Bone marrow (tissue), 2 donors: ENCODE results near the gene ANKRD11.
"Not testable (repeated sequence)": the region's sequence is repeated elsewhere in the genome, so short reads cannot be mapped to it uniquely, and the experiment has no call there.

ENCODE experiments used
- DNase-seq, 2 donors: peaks; one replicate each; lab custom pipeline; 2025; lab: John Stamatoyannopoulos, UW

The ANKRD11 gene

DNA sequence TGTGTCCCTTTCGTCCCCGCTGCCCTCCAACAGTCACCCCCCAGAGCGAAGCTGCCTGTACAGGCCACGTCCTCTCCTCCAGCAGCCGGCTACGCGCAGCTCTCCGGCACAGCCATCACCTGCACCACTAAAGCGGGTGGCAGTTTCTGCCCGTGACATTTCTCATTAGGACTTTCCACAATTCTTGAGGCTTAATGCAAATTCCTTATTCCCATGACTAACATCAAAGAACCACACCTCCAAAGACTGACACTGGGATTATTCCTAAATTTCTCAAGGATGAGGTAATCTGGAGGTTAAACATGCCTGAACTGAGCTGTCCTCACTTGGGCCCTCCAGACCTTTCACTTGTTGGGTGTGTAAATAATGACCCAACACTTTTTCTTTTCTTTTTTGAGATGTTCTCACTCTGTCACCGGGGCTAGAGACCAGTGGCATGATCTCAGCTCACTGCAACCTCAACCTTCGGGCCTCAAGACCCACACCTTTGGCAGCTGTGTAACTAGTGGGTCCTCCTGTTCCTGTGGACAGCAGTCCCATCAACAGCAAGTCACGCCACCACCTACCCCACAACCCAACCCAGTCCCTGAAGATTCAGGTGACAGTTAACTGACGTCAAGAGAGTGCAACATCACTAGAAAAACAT is 11.7 kb downstream of the ANKRD11 start:
- no peak for DNase-seq

DNA sequence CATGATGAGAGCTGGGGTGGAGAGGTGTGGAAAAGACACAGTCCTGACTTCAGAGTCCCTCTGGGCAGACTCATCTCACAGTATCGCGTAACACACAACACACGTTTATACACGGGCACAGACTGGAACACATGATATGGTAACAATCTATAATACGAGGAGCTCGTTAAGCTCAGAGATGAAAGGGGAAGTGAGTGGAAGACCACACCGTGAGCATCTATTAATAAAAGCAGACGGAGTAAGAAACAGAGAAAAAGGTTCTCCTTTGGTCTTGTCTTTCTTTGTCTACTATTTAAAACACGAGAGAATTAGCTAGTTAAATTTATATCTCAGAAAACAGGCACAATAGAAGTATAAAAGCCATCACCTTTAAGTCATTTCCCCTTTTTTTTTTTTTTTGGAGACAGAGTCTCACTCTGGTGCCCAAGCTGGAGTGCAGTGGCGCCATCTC is 13.5 kb downstream of the ANKRD11 start:
- DNase-seq = peak in 1 of 2 donors; percentile 32

DNA sequence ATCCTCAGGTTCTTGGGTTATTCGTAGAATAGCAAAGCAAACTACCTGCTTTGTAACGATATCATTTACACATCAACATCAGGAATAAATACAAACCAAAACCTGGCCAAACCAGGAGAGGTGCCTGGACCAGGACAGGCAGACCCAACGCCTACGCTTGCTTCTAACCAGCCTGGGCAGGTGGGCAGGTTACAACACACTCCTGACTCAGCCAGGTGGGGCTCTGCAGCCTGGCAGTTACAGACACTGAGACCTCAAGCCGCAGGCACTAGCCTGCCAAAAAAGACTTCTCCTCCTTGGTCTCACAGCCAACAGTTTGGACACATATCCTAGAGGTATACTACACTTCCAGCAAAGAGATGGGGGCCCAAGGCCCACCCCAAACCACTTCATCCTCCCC is 14.0 kb downstream of the ANKRD11 start:
- no peak for DNase-seq

DNA sequence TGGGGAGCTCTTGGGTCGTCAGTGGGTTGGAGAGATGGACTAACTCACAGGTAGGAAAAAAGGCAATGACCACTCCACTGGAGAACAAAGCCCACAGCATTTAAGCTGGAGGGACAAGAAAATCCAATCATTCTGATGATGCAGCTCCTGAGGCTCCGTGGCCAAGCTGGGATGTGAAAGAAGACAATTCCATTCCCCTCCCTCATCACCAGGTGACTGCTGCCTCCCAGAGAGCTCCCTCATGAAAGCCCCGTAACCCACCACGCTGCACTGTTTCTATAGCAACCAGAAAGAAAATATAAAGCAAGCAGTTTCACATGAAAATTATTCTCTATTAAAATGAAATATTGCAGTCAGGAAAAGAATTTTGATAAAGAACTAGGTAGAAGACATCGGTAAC is 15.2 kb downstream of the ANKRD11 start:
- DNase-seq = no peak

DNA sequence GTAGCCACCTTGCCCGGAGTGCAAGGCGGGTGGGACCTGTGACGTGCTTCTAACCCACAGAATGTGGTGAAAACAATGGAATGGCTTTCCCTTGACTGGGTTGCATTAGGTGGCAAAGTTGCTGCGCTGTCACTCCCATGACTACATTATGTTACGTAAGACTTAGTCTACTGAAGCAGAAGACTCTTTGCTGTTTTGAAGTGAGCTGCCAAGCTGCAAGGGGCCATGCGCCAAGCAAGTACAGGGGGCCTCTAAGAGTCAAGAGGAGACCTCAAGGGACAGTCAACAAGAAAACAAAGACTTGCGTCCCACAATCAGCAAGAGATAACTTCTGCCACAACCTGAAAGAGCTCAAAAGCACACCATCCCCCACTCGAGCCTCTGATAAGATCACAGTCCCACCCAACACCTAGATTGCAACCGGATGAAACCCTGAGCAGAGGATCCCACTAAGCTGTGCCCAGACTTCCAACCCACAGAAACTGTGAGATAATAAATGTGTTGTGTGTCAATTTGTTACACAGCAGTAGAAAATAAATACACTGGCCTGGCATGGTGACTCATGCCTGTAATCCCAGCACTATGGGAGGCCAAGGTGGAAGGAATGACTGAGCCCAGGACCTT is 16.5 kb downstream of the ANKRD11 start:
- DNase-seq = no peak

DNA sequence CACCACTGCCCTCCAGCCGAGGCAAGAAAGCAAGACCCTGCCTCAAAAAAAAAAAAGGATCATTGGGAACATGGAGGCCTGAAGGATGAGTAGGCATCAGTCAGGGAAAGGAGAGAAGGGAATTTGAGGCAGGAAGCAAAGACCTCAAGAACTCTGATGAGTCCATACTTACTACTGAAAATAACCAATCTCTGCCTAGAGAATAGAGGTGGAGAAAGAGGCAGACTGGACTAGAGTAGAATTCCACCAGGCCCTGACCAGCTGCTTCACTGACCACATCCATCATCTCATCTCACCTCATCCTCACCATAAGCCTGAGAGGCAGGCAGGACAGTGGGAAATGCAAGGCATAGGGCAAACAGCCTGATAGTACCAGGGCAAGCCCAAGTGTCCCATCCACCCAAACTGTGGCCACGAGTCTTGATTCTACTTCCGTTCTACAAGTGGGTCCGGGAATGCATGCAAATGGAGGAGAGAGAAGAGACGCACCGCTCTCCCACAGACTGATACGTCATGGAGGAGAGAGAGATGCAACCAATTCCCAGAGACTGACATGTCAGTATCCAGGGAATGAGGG is 17.1 kb downstream of the ANKRD11 start:
- DNase-seq = no peak

DNA sequence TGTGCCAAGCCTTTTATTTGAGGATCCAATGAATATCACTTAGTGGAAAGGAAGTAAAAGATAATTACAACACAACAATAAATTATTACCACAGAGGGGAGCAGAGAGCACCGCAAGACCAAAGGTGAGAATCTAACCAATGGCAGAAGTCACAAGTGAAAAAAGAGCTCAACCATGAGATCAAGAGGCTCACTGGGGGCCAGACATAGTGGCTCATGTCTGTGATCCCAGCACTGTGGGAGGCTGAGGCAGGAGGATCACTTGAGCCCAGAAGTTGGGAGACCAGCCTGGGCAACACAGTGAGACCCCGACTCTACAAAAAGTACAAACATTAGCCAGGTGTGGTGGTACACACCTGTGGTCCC is 17.7 kb downstream of the ANKRD11 start:
- DNase-seq = no peak

DNA sequence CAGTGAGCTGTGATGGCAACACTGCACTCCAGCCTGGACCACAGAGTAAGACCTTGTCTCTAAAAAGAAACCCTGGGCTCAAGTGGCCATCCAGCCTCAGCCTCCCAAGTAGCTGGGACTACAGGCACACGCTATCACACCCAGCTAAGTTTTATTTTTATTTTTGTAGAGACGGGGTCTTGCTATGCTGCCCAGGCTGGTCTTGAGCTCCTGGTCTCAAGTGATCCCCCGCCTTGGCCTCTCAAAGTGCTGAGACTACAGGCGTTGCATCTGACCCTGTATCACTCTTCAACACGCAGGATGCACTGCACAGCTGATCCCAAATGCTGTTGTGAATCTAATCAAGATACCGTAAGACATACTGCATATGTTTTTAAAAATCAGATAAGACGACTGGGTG is 23.0 kb downstream of the ANKRD11 start:
- DNase-seq = no peak

DNA sequence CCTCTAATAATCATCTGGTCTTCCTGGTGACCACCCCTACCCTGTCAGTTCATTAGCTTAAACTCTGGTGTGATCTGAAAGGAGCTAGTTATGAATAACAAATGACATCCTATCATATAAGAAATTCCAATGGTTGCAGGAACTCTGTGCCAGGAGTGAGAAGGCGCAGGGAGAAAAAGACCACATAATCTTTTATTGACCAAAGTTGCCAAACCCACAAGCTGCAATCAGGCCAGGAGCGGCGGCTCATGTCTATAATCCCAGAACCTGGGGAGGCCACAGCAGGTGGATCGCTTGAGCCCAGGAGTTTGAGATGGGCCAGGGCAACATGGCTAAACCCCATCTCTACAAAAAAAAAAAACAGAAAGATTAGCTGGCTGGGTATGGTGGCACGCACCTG is 23.4 kb downstream of the ANKRD11 start:
- DNase-seq = no peak

DNA sequence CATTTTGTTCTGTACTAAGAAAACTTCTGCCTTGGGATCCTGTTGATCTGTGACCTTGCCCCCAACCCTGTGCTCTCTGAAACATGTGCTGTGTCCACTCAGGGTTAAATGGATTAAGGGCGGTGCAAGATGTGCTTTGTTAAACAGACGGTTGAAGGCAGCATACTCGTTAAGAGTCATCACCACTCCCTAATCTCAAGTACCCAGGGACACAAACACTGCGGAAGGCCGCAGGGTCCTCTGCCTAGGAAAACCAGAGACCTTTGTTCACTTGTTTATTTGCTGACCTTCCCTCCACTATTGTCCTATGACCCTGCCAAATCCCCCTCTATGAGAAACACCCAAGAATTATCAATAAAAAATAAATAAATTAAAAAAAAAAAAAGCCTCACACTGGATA is 27.0 kb downstream of the ANKRD11 start:
- DNase-seq = not testable (repeated sequence)

DNA sequence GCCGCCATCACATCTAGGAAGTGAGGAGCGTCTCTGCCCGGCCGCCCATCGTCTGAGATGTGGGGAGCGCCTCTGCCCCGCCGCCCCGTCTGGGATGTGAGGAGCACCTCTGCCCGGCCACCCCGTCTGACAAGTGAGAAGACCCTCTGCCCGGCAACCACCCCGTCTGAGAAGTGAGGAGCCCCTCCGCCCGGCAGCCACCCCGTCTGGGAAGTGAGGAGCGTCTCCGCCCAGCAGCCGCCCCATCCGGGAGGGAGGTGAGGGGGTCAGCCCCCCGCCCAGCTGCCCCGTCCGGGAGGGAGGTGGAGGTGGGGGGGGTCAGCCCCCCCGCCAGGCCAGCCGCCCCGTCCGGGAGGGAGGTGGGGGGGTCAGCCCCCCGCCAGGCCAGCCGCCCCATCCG is 27.7 kb downstream of the ANKRD11 start:
- DNase-seq = not testable (repeated sequence)

DNA sequence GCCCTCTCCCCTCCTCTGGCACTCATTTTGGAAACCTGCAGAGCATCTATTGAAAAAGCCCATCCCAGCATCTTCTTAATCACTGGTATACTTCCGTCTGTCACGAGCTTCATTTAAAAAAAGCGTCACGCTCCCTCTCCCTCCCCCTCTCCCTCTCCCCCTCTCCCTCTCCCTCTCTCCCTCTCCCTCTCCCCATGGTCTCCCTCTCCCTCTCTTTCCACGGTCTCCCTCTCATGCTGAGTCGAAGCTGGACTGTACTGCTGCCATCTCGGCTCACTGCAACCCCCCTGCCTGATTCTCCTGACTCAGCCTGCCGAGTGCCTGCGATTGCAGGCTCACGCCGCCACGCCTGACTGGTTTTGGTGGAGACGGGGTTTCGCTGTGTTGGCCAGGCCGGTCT is 28.5 kb downstream of the ANKRD11 start:
- not testable (repeated sequence) for DNase-seq

DNA sequence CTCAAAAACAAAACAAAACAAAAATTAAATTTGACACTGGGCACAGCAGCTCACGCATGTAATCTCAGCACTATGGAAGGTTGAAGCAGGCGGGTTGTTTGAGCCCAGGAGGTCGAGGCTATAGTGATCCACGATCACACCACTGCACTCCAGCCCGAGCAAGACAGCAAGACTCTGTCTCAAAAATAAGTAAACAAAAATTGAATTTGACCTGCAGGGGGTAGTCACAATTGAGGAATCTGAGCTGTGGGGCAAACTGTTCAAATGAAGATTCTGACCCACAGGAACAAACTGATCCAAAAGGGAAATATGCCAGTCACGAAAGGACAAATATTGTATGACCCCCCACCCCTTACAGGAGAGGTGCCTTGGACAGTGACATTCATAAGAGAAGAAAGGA is 29.8 kb downstream of the ANKRD11 start:
- DNase-seq = no peak

DNA sequence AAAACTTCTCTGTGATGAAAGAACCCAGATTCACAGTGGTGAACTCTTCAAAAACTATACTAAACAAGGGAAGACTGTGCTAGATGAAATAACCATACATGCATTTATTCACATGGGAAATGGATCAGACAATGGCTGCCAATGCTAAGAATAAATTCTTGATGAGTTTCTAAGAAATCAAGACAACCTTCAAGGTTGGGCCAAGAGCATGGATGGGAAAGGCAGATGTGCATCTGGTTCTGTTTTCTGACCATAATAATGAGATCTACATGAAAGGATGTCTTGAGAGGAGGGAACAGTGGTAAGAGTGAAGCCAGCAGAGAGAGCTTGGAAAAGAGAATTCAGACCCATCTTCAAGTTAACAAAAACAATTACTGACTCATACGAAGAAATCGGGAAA is 31.4 kb downstream of the ANKRD11 start:
- no peak for DNase-seq

DNA sequence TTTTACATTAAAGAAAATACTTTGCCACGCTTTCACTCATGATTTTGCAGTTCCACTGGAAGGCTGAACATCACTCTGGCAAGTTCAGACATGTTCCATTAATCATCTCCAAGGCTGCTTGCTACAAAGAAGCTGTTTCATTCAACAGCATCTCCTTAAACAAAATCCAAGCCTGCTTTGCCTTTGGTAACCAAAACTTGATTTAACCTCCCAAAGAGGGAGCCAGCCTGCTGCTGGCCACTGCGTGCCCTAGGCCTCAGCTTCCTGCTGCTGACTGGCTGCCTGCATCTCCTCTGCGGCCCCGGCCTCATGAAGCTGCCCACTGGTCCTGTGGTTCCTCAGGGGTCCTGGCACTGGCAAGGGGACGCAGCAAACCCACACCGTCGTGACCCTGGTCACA is 31.8 kb downstream of the ANKRD11 start:
- no peak for DNase-seq

DNA sequence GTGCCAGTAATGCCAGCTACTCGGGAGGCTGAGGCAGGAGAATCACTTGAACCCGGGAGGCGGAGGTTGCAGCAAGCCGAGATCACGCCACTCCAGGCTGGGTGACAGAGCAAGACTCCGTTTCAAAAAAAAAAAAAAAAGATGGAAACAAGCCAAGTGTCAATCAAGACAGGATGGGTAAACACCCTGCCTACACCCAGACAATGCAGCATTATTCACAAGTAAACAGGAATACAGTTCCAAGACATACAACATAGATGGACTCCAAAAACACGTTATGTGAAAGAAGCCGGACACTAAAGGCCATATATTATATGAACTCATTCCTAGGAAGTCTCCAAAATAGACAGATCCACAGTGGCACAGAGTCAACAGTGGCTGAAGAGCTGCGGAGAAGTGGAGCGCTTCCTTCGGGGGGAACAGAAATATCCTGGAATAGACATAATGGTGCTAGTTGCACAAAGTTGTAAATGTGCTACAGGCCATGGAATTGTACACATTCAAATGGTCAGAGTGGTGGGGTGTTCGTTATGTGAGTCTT is 33.9 kb downstream of the ANKRD11 start:
- no peak for DNase-seq

DNA sequence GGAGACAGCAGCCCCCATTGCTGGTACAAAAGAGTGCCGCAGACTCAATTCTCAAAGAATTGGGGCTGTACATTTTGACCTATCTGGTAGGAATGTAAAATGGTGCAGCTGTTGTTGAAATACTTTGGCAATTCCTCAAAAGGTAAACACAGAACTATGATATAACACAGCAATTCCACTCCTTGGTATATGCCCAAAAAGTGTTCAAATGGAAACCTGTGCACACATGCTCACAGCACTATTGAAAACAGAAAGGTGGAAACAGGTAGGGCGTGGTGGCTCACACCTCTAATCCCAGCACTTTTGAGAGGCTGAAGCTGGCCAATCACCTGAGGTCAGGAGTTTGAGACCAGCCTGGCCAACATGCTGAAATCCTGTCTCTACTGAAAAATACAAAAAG is 34.7 kb downstream of the ANKRD11 start:
- DNase-seq = no peak

DNA sequence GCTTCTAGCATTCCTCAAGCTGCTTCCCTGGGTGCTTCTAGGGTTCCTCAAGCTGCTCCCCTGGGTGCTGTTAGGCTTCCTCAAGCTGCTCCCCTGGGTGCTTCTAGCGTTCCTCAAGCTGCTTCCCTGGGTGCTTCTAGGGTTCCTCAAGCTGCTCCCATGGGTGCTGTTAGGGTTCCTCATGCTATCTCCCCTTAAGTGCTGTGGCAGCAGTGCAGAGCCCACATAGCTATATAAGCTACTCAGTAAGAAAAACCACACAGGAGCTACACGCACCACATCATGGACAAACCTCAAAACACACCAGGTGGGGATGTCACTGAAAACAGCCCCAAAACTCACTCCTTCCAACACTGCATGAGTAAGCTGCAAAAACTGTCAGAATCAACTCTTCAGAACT is 35.2 kb downstream of the ANKRD11 start:
- DNase-seq = no peak

DNA sequence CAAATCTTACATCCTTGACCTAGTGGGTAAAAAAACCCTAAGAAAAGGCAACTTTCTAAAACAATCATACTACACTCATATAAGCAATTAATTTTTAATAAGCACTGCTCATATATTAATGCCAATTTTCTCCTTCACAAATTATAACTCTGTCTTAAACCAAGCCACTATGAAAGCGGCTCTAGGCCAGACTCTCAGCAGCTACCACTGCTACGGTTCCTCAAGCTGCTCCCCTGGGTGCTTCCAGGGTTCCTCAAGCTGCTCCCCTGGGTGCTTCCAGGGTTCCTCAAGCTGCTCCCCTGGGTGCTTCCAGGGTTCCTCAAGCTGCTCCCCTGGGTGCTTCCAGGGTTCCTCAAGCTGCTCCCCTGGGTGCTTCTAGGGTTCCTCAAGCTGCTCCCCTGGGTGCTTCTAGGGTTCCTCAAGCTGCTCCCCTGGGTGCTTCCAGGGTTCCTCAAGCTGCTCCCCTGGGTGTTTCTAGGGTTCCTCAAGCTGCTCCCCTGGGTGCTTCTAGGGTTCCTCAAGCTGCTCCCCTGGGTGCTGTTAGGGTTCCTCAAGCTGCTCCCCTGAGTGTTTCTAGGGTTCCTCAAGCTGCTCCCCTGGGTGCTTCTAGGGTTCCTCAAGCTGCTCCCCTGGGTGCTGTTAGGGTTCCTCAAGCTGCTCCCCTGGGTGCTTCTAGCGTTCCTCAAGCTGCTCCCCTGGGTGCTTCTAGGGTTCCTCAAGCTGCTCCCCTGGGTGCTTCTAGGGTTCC is 35.8 kb downstream of the ANKRD11 start:
- not testable (repeated sequence) for DNase-seq

DNA sequence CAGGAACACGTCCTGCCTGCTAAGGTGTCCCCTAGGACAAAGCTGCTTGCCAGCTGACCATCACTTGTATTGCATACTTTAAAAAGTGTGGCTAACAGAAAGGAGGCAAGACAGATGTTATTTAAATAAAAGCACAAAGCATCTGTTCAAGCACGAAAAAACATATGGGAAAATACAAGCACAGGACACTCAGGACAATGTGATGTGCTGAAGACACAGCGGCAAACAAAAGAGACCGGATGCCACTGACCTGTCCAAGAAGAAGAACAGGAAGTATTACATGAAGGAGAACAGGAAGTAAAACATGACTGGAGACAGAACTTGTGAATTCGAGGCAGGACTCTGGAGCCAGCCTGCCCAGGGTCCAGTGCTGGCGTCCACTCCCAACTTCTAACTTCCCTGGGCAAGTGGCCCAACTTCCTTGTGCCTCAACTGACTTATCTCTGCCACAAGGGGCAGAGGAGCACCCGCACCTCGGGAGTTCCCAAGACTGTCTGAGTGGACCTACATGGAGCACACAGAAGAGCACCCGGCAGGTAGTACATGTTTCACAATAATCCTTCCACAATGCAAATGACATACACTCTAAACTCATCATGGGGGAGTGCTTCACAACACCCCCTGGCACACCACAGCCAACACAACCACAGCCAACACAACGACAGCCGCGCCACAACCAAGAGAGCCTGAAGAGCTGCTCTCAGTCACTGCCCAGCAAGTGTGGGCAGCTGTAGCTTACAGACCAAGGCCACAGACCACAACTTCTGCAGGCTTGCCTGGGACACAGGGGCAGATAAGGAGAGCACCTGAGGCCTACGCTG is 36.6 kb downstream of the ANKRD11 start:
- DNase-seq = no peak

DNA sequence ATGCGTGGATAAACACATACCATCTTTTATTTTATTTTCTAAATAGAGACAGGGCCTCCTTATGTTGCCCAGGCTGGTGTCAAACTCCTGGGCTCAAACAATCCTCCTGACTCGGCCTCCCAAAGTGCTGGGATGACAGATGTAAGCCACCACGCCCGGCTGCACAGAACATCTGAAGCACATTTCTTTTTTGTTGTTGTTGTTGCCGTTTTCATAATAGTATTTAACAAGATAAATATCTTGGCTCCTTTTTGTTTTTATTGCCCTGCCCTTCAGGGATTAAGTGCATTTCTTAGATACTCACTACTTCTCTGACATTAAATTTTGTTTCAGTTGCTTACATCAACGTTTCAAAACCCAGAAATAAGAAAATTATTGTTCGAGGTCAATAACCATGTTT is 37.4 kb downstream of the ANKRD11 start:
- DNase-seq = no peak

DNA sequence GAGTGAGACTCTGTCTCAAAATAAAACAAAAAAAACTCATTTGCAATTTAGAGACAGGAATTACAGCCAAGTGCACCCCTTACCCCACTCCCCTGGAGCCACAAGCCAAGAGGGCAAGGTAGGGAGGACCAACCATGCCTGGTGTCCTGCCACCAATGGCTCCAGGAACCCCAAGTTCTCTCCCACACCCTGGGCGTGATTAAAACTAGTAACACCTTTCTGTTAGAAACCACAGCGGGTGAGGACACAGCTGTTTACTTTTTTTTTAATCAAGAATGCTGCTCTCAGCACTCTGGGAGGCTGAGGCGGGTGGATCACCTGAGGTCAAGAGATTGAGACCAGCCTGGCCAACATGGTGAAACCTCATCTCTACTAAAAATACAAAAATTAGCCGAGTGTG is 38.1 kb downstream of the ANKRD11 start:
- DNase-seq = no peak
